HG03108 (cell line): ENCODE results near the gene FEM1B.

Experiments used
- ATAC-seq: cut with Tn5 transposase; IDR thresholded peaks from one replicate; pipeline ENCODE4 v1.9.1; 2021; ENCODE audit warnings: moderate library complexity; ENCODE audit not compliant: unreplicated experiment

FEM1B gene

GRCh38 chr15:68341760-68342725 lies 64.5 kb downstream of the FEM1B start:
- no peak for ATAC-seq

GRCh38 chr15:68343579-68344225 lies 66.2 kb downstream of the FEM1B start:
- no peak for ATAC-seq

GRCh38 chr15:68344600-68344999 lies 67.1 kb downstream of the FEM1B start:
- no peak for ATAC-seq
